Osteoblast (primary cell): ENCODE results near the gene HJV. TPM values are rescaled to one million over a fixed set of nuclear protein-coding genes. Genes with fewer than 3 reads are reported as not detected.

ENCODE experiments used
- DNase-seq: peaks from one replicate; pipeline ENCODE4 v3.0.0; 2011; ENCODE audit warnings: low spot score, mixed read lengths; ENCODE audit not compliant: insufficient read length; ENCODE audit errors: missing footprints
- H2AFZ ChIP-seq: 2 replicates; pipeline ENCODE4 v1.6.0; 2011; ENCODE audit warnings: mild to moderate bottlenecking, low read length
- H3K27ac ChIP-seq: 2 replicates; pipeline ENCODE4 v1.5.1; 2011; ENCODE audit warnings: mild to moderate bottlenecking, low read depth, low read length, moderate library complexity
- H3K27me3 ChIP-seq: 2 replicates; pipeline ENCODE4 v1.6.0; 2012; ENCODE audit warnings: mild to moderate bottlenecking, control low read depth, inconsistent platforms, low read length, moderate library complexity; ENCODE audit not compliant: insufficient read depth
- H3K36me3 ChIP-seq: 2 replicates; pipeline ENCODE4 v1.5.1; 2011; ENCODE audit warnings: mild to moderate bottlenecking, low read length, control low read depth, moderate library complexity; ENCODE audit not compliant: insufficient read depth
- H3K4me1 ChIP-seq: 2 replicates; pipeline ENCODE4 v1.5.1; 2011; ENCODE audit warnings: mild to moderate bottlenecking, low read length, control low read depth, moderate library complexity; ENCODE audit not compliant: insufficient read depth
- H3K4me2 ChIP-seq: 2 replicates; pipeline ENCODE4 v1.6.0; 2011; ENCODE audit warnings: mild to moderate bottlenecking, low read length; ENCODE audit not compliant: insufficient read depth
- H3K4me3 ChIP-seq: fragments of 200-600 bp; sonication (generic); 3 replicates; pipeline ENCODE4 v1.5.1; 2012; ENCODE audit warnings: mild to moderate bottlenecking, low read length, inconsistent platforms; ENCODE audit not compliant: insufficient read depth
- H3K79me2 ChIP-seq: 2 replicates; pipeline ENCODE4 v1.6.0; 2012; ENCODE audit warnings: mild to moderate bottlenecking, low read length, control low read depth, inconsistent platforms; ENCODE audit not compliant: insufficient read depth
- H3K9me3 ChIP-seq: 2 replicates; pipeline ENCODE4 v1.5.1; 2011; ENCODE audit warnings: low read depth, low read length, control low read depth
- H4K20me1 ChIP-seq: 2 replicates; pipeline ENCODE4 v1.6.0; 2012; ENCODE audit warnings: mild to moderate bottlenecking, low read length, control low read depth; ENCODE audit not compliant: insufficient read depth
- total RNA-seq: library from RNA; depleted of rRNA; stranded (reverse); fragments of >200 nt; gene quantifications from 2 replicates; pipeline ENCODE4 v1.2.3, GENCODE V29; 2012
- TF ChIP-seq, protein P1 (sequence below): IDR thresholded peaks from 2 replicates; pipeline ENCODE4 v1.5.1; 2011; ENCODE audit warnings: mild to moderate bottlenecking, low read depth, low read length, moderate library complexity; ENCODE audit errors: extremely low read depth

Gene HJV
- total RNA-seq, 1 donor, result not detected

DNA sequence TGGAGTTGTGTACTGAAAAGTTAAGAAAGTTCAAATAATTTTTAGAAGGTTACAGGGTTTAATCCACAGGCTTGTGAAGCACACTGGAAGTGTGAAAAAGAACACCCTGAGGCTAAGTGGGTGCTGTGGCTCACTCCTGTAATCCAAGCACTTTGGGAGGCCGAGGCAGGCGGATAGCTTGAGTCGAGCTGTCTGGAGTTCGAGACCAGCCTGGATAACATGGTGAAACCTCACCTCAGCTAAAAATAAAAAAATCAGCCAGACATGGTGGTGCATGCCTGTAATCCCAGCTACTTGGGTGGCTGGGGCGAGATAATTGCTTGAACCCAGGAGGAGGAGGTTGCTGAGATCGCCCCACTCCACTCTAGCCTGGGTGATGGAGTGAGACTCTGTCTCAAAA, 35.0 kb downstream of the HJV start:
- Histone ChIP-seq H3K4me2 (no peak overlapping the region), H3K9me3 (no peaks in the 10 kb centered on the region), H4K20me1 (no peaks in the 10 kb centered on the region), H3K4me1 (peaks cover 14% of the 10 kb centered on the region), H3K79me2 (no peaks in the 10 kb centered on the region), H3K27ac (no peak overlapping the region), H2AFZ (no peak overlapping the region), H3K36me3 (no peaks in the 10 kb centered on the region), H3K27me3 (no peaks in the 10 kb centered on the region), H3K4me3 (no peak overlapping the region)
- DNase-seq, result no peak
- TF ChIP-seq, protein P1, sequence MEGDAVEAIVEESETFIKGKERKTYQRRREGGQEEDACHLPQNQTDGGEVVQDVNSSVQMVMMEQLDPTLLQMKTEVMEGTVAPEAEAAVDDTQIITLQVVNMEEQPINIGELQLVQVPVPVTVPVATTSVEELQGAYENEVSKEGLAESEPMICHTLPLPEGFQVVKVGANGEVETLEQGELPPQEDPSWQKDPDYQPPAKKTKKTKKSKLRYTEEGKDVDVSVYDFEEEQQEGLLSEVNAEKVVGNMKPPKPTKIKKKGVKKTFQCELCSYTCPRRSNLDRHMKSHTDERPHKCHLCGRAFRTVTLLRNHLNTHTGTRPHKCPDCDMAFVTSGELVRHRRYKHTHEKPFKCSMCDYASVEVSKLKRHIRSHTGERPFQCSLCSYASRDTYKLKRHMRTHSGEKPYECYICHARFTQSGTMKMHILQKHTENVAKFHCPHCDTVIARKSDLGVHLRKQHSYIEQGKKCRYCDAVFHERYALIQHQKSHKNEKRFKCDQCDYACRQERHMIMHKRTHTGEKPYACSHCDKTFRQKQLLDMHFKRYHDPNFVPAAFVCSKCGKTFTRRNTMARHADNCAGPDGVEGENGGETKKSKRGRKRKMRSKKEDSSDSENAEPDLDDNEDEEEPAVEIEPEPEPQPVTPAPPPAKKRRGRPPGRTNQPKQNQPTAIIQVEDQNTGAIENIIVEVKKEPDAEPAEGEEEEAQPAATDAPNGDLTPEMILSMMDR, result no peak

DNA sequence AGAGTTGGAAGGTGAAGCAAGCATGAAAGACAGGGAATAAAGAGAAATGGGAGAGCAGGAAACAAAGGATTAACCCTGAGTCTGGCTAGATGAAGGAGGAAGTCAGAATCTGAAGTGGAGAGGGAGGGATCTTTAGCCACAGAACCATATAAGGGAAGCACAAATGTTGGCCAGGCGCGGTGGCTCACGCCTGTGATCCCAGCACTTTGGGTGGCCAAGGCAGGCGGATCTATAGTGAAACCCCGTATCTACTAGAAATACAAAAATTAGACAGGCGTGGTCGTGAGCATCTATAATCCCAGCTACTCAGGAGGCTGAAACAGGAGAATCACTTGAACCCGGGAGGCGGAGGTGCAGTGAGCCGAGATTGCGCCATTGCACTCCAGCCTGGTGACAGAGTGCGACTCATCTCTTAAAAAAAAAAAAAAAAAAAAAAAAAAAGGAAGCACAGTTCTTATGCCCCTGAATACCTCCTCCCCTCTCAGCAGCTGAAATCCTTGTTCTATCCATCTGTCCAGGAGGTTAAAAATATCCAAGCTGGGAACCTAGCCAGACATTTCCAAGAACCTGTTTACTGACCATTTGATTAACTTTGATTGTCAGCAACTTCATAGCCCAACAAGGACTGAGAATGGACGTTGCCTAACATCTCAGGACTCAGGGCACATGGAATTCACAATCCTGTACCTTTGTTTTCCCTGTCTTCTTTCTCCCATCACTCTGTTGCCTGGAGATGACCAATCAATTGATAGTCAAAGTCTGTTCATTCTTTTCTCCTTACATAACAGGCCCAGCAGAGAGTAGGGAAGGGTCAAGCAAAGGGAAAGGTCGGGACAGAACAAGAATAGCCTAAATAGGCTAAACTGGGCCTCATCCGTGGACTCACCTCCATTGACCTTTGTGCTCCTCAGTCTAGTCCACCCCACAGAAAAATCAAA, 35.8 kb downstream of the HJV start:
- TF ChIP-seq, protein P1, result no peak
- Histone ChIP-seq H3K4me1 (peaks cover 14% of the 10 kb centered on the region), H2AFZ (peak overlapping the region; percentile 53), H3K27ac (peak overlapping the region; percentile 56), H3K36me3 (no peaks in the 10 kb centered on the region), H4K20me1 (no peaks in the 10 kb centered on the region), H3K27me3 (no peaks in the 10 kb centered on the region), H3K4me3 (no peak overlapping the region), H3K79me2 (no peaks in the 10 kb centered on the region), H3K9me3 (no peaks in the 10 kb centered on the region), H3K4me2 (peak overlapping the region; percentile 64)
- no peak for DNase-seq

DNA sequence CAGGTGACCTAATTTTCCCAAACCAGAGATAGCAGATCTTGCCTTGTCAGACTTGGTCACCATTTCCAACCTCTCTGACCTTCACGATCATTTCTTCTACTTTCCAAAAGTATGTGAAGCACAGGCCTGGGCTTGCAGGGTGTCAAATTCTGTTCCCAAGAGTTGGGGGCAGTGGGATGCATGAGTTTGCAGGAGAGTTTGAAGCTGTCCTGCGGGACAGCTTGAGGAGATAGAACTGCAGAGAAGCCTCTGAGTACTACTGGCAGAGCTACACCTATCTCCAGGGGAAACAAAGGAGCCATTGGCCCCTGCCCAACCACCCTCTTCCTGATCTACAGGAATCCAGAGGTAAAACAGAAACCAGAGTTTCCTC, 36.4 kb downstream of the HJV start:
- Histone ChIP-seq H3K27ac (peak overlapping the region; percentile 56), H3K27me3 (no peaks in the 10 kb centered on the region), H2AFZ (peak overlapping the region; percentile 53), H3K9me3 (no peaks in the 10 kb centered on the region), H4K20me1 (no peaks in the 10 kb centered on the region), H3K4me3 (no peak overlapping the region), H3K36me3 (no peaks in the 10 kb centered on the region), H3K79me2 (no peaks in the 10 kb centered on the region), H3K4me2 (peak overlapping the region; percentile 64), H3K4me1 (peaks cover 19% of the 10 kb centered on the region)
- DNase-seq, result no peak
- TF ChIP-seq, protein P1, result no peak

DNA sequence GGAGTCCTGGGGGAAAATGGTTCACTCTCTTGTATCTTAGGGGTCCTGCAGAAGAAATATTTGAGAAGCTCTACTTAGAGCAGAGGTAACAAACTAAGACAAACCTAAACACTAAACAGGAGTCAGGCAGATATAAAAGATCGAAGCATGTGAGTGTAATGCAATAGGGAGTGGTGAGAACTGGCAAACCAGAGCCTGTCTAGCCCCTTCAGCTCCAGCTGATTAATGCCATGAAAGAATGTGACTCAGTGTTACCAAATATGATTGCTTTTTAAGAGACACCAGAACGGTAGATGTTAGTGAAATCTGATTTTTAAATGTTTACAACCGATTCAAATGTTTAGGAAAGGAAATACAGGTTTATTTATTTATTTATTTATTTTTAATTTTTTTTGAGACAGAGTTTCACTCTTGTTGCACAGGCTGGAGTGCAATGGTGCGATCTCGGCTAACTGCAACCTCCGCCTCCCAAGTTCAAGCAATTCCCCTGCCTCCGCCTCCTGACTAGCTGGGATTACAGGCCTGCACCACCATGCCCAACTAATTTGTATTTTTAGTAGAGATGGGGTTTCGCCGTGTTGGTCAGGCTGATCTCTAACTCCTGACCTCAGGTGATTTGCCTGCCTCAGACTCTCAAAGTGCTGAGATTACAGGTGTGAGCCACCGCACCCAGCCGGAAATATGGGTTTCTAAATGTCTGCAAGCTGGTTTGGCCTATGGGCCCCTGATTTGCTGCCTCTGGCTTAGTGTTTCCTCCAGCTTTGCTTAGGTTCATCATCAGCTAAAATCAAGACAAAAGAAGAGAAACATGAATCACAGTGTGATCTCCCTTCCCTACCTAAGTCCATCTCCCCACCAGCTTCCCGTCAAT, 37.3 kb downstream of the HJV start:
- Histone ChIP-seq H3K36me3 (no peaks in the 10 kb centered on the region), H4K20me1 (no peaks in the 10 kb centered on the region), H3K27ac (no peak overlapping the region), H3K9me3 (no peaks in the 10 kb centered on the region), H3K4me1 (peaks cover 28% of the 10 kb centered on the region), H2AFZ (no peak overlapping the region), H3K27me3 (no peaks in the 10 kb centered on the region), H3K4me2 (no peak overlapping the region), H3K4me3 (no peak overlapping the region), H3K79me2 (no peaks in the 10 kb centered on the region)
- DNase-seq, result no peak
- TF ChIP-seq, protein P1, result no peak
